Kidney capillary endothelial cell (primary cell): ENCODE data around the gene UBR2.
"Not testable (repeated sequence)": the region's sequence is repeated elsewhere in the genome, so short reads cannot be mapped to it uniquely, and the experiment has no call there.

ENCODE experiments used
- DNase-seq: peaks from one replicate; pipeline ENCODE4 v3.0.0-alpha.2; 2018; ENCODE audit warnings: low spot score

UBR2 gene

GRCh38 chr6:42555477-42556457, 8.1 kb upstream of the UBR2 start:
- DNase-seq, result no peak

- no peak for DNase-seq
Measured at GRCh38 chr6:42556462-42556861, 7.4 kb upstream of the UBR2 start.

- DNase-seq, result not testable (repeated sequence)
Measured at GRCh38 chr6:42559276-42559675, 4.6 kb upstream of the UBR2 start.

- no peak for DNase-seq
Measured at GRCh38 chr6:42561986-42562385, 1.8 kb upstream of the UBR2 start.

DNA sequence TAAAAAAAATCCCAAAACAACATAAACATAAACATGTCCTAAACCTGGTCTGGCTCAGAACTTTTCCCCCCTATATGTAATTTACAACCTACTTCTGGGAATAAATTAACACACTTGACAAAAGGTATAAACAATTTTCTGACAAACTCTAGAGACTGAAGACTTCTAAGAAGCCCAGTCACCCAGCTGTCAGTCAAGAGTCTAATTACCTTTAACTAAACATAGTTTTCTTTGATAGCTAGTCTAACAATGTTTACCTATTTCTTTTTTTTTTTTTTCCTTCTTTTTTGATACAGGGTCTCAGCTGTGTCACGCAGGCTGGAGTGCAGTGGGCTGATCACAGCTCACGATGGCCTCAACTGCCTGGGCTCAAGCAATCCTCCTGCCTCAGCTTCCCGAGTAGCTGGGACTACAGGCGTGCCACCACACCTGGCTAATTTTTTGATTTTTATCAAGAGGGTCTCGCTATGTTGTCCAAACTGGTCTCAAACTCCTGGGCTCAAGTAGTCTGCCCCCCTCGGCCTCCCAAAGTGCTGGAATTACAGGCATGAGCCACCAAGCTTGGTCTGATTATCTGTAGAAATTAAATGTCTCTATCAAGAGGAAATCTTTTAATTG, 932 bp upstream of the UBR2 start:
- DNase-seq, result no peak

GRCh38 chr6:42564506-42564825, 637 bp downstream of the UBR2 start:
- DNase-seq, result peak; percentile 26

DNA sequence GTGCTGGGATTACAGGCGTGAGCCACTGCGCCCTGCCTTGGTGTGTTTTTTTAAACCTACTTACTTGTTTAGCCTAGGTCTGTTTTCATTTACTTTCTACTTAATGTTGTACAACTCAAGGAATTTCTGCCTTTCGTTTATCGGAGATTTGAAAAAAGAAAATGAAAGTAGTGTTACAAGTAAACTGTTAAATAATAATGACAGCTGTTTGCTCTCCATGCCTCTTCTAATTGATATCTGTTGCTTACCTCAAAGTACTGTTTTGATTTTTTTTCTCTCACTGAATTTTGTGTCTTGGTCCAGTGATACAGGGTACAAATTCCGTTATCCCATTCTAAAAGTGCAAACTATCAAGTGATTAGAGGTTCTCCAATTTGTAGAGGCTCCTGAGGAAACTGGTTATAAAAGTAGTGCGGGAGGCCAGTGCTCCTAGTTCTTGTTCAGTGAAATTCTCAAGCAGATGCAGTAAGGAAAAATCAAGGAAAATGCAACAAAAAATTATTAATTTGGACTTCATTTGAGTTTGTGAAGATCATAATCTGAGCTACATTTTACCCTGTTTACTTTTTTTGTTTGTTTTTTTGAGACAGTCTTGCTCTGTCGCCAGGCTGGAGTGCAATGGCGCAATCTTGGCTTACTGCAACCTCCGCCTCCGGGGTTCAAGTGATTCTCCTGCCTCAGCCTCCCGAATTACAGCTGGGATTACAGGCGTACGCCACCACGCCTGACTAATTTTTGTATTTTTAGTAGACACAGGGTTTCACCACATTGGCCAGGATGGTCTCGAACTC, 2.2 kb downstream of the UBR2 start:
- DNase-seq, result no peak

DNA sequence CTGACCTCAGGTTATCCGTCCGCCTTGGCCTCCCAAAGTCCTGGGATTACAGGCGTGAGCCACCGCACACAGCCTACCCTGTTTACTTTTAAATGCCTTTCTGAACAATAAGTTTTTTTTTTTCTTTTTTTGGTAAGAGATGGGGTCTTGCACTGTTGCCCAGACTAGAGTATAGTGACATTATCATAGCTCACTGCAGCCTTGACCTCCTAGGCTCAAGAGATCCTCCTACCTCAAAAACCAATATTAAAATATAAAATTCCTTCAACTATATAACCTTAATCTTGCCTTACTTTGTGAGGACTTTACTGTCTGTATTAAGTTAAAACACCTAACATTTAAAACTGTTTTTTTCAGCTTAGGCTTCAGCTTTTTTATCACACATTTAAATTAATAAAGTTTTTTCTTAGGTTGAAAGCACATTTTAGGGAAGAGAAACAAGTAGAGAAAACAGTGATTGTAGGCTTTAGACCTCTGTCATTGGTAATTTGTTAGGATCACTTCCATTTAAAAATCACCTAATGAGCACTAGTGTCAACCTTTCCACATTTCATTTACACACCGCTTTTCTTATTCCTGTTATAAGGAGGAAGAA, 2.9 kb downstream of the UBR2 start:
- no peak for DNase-seq

DNA sequence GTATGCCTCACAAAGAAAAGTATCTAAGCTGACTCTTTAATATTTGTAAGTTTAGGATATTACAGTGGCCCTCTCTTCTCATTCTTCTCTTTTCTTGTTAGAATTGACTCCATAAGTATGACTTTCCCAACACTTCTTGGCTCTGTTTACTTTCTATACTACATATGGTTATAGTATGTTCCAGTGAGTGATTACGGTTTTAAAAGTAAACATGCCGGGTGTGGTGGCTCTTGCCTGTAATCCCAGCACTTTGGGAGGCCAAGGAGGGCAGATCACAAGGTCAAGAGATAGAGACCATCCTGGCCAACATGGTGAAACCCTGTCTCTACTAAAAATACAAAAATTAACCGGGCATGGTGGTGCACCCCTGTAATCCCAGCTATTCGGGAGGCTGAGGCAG, 3.4 kb downstream of the UBR2 start:
- DNase-seq, result not testable (repeated sequence)

DNA sequence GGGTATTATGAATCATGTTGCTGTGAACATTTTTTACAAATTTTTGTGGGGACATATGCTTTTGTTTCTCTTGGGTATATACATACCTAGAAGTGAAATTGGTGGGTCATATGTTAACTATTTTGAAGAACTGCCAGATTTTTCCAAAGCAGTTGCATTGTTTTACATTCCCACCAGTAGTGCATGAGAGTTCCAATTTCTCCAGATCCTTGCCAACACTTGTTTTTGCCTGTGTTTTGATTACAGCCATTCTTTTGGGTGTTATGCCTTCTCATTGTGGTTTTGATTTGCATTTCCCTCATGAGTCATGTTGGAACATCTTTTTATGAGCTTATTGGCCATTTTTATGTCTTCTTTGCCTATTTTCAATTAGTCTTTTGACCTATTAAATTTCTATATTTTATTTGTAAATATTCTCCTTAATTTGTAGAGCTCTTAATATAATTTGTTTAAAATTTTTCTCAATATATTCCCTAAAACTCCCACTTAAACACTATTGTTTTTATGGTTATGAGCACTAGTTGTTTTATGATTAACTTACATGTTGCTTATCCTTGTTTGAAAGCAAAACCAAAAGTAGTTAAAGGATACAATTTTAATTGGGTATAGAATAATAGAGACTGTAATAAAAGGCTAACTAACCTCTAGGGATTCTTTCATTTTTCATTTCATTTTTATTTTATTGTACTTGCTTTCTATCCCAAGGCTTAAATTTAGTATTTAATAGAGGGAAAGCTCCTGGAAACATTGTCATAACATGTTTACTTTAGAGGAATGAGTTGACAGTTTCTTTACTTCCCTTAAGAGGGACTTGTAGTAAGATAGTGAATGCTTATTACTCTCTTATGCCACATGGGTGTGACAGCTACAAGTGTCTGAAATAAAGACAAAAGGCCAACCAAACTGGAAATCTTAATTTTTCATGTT, 5.5 kb downstream of the UBR2 start:
- no peak for DNase-seq

DNA sequence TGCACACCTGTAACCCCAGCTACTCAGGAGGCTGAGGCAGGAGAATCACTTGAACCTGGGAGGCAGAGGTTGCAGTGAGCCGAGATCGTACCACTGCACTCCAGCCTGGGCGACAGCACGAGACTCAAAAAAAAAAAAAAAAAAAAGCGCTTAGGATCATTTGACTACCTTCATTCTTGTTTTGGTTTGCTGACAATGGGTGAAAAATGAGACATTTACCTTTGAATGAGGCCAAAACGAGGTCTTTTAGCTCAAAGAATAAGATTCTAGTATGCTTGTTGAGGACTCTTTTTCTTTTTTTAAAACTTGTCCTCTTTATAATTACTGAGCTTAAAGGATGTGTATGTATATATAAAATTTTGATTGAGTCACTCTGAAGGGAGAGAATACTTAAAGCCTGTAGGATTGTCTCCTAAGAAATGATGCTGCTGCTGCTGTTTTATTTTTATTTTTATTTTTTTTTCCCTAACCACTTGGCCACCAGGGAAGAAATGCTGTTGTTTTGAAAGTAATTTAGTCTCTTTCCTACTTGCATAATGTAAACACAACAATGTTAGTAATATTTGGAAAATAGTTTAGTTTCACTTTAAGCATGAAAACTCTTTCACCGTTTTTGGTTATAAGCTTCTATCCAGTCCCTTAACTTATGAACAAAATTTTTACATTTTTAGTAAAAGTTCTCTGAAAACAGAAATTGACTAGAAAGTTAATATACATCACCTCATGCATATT, 7.9 kb downstream of the UBR2 start:
- no peak for DNase-seq

DNA sequence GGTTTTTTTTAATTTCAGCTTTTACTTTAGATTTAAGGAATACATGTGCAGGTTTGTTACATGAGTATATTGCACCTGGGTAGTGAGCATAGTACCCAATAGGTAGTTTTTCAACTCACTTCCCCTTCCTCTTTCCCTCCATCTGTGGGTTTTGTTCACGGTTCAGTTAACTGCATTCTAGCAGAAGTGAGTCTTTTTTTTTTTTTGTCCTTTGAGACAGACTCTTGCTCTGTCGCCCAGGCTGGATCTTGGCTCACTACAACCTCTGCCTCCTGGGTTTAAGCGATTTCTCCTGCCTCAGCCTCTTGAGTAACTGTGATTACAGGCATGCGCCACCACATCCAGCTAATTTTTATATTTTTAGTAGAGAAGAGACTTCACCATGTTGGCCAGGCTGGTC, 8.7 kb downstream of the UBR2 start:
- no peak for DNase-seq

GRCh38 chr6:42576538-42576937, 12.7 kb downstream of the UBR2 start:
- DNase-seq, result not testable (repeated sequence)

DNA sequence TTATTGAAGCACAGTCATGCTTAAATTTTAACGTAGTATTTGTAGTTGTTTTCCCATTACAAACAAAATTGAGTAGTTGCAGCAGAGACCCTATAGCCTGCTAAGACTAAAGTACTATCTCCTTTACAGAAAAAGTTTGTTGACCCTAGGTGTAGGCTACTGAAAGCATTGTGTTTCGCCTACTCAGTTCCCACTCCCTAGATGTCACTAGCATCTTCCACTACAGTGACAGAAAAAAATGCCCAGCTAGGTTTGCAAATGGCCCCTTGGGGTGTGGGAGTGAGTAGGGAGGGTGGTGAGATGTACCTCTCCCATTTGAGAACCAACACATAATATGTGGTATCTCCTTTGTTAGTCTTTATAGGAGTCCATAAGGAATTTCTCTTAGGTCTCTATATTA, 34.5 kb downstream of the UBR2 start:
- DNase-seq, result no peak

GRCh38 chr6:42599558-42599957, 35.7 kb downstream of the UBR2 start:
- DNase-seq, result no peak

DNA sequence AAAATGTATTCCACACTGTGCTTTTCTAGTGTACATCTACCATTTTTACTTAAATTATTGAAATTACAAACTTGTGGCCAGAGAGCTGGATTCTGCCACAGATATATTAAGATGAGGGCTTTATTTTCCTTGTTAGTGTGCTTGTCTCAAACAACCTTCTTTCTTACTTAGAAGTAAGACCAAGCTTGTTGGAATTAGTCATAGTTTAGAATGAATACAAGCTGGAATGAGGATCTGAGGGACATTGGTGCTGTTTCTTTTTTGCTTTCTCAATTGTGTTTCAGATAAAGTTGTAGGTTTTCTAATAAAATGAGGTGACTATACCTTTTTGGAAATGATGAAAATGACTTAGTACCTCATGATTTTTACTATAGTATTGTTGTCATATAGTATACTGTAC, 40.3 kb downstream of the UBR2 start:
- DNase-seq, result no peak

- not testable (repeated sequence) for DNase-seq
Measured at GRCh38 chr6:42604699-42605098, 40.9 kb downstream of the UBR2 start.

GRCh38 chr6:42610416-42610815, 46.6 kb downstream of the UBR2 start:
- DNase-seq, result no peak

GRCh38 chr6:42615518-42615917, 51.7 kb downstream of the UBR2 start:
- DNase-seq, result no peak

DNA sequence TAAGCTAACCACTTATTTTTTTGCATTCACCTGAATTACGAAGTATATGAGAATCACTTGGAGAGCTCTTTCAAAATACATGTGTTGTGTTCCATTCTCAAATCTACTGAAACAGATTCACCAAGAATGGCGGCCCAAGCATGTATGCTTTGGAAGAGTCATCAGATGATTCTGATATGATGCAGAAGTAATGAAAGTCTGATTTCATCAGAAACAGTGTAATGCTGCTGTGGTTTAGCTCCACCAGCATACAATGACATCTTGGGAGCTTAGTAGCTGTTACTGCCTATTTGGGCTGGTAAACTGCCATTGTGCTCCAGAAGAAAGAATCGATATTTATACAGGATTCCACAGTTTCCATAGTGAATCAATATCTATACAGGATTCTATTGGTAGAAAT, 52.9 kb downstream of the UBR2 start:
- no peak for DNase-seq

DNA sequence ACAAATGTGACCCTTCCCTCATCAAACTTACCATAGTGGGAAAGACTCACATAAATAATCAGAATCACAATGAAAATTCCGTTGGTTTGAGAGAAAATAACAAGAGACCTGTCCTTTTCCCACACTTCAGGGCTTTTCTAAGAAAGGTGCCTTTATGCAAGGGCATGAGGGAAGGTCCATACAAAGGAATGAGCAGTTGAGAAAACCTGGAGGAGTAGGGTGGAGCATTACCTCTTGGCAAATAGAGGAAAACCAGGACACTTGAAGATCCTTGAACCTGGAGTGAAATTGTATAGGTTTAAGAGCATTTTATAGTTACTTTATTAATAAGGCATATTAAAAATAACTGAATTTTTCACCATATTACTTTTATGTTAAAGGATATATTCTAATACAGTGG, 54.3 kb downstream of the UBR2 start:
- no peak for DNase-seq
